ENCODE data around the gene WSCD2. TPM values are rescaled to one million over a fixed set of nuclear protein-coding genes. Genes with fewer than 3 reads are reported as not detected.

WSCD2 gene
- total RNA-seq, 1 donor from 2014 or later = 0.86 TPM

GRCh38 chr12:108126990-108127501, 2.0 kb upstream of the WSCD2 start:
- no peak overlapping the region for H3K27ac Mint-ChIP-seq (ENCODE audit: unreplicated experiment)
- no peaks in the 10 kb centered on the region for H3K9me3 Mint-ChIP-seq (ENCODE audit: unreplicated experiment)
- DNase-seq (ENCODE audit: extremely low spot score, unreplicated experiment) = no peak
- peaks cover 5% of the 10 kb centered on the region for H3K4me1 Mint-ChIP-seq (ENCODE audit: unreplicated experiment)
- TF ChIP-seq CTCF (IDR thresholded peaks at IDR 0.05) = no peak
- H3K36me3 Mint-ChIP-seq (ENCODE audit: unreplicated experiment) = no peaks in the 10 kb centered on the region
- no peak overlapping the region for H3K4me3 Mint-ChIP-seq (ENCODE audit: unreplicated experiment)
- H3K27me3 Mint-ChIP-seq (ENCODE audit: unreplicated experiment) = peaks cover 32% of the 10 kb centered on the region

- DNase-seq (ENCODE audit: extremely low spot score, unreplicated experiment) = no peak
- Mint-ChIP-seq H3K9me3 (ENCODE audit: unreplicated experiment) (no peaks in the 10 kb centered on the region), H3K36me3 (ENCODE audit: unreplicated experiment) (no peaks in the 10 kb centered on the region), H3K4me1 (ENCODE audit: unreplicated experiment) (peaks cover 5% of the 10 kb centered on the region), H3K27me3 (ENCODE audit: unreplicated experiment) (peaks cover 35% of the 10 kb centered on the region), H3K27ac (ENCODE audit: unreplicated experiment) (no peak overlapping the region), H3K4me3 (ENCODE audit: unreplicated experiment) (no peak overlapping the region)
- TF ChIP-seq CTCF (IDR thresholded peaks at IDR 0.05) = no peak
Observed at GRCh38 chr12:108127654-108128053, 1.4 kb upstream of the WSCD2 start.

- Mint-ChIP-seq H3K27ac (ENCODE audit: unreplicated experiment) (no peak overlapping the region), H3K9me3 (ENCODE audit: unreplicated experiment) (no peaks in the 10 kb centered on the region), H3K36me3 (ENCODE audit: unreplicated experiment) (no peaks in the 10 kb centered on the region), H3K27me3 (ENCODE audit: unreplicated experiment) (peaks cover 35% of the 10 kb centered on the region), H3K4me3 (ENCODE audit: unreplicated experiment) (peak overlapping the region; percentile 51), H3K4me1 (ENCODE audit: unreplicated experiment) (peaks cover 5% of the 10 kb centered on the region)
- DNase-seq (ENCODE audit: extremely low spot score, unreplicated experiment) = no peak
- TF ChIP-seq CTCF (IDR thresholded peaks at IDR 0.05) = no peak
Observed at GRCh38 chr12:108128221-108129016, 669 bp upstream of the WSCD2 start.

- Mint-ChIP-seq H3K36me3 (ENCODE audit: unreplicated experiment) (no peaks in the 10 kb centered on the region), H3K27ac (ENCODE audit: unreplicated experiment) (no peak overlapping the region), H3K4me3 (ENCODE audit: unreplicated experiment) (no peak overlapping the region), H3K4me1 (ENCODE audit: unreplicated experiment) (peaks cover 5% of the 10 kb centered on the region), H3K9me3 (ENCODE audit: unreplicated experiment) (no peaks in the 10 kb centered on the region), H3K27me3 (ENCODE audit: unreplicated experiment) (peaks cover 35% of the 10 kb centered on the region)
- no peak for DNase-seq (ENCODE audit: extremely low spot score, unreplicated experiment)
- no peak for TF ChIP-seq CTCF (IDR thresholded peaks at IDR 0.05)
Observed at GRCh38 chr12:108131035-108131434, 1.9 kb downstream of the WSCD2 start.

- DNase-seq (ENCODE audit: extremely low spot score, unreplicated experiment) = no peak
- H3K9me3 Mint-ChIP-seq (ENCODE audit: unreplicated experiment) = no peaks in the 10 kb centered on the region
- no peak overlapping the region for H3K27ac Mint-ChIP-seq (ENCODE audit: unreplicated experiment)
- TF ChIP-seq CTCF (IDR thresholded peaks at IDR 0.05) = no peak
- H3K27me3 Mint-ChIP-seq (ENCODE audit: unreplicated experiment) = peaks cover 32% of the 10 kb centered on the region
- H3K36me3 Mint-ChIP-seq (ENCODE audit: unreplicated experiment) = no peaks in the 10 kb centered on the region
- H3K4me3 Mint-ChIP-seq (ENCODE audit: unreplicated experiment) = no peak overlapping the region
- H3K4me1 Mint-ChIP-seq (ENCODE audit: unreplicated experiment) = peaks cover 5% of the 10 kb centered on the region
Observed at GRCh38 chr12:108131657-108132126, 2.6 kb downstream of the WSCD2 start.

Measured in osteocyte (in vitro differentiated cells).